Effector memory CD8-positive, alpha-beta T cell (primary cell): ENCODE data around the gene PAX2.

Experiments used
- ATAC-seq: fragments of 150-1000 bp; cut with Tn5 transposase; replicated peaks from 2 replicates; pipeline ENCODE4 v1.10.0; 2021; ENCODE audit warnings: mild to moderate bottlenecking, moderate library complexity
- DNase-seq, 3 experiments: peaks; one replicate each; pipeline ENCODE4 v3.0.0; 2021
- H3K27ac Mint-ChIP-seq, 2 donors: one replicate each; pipeline ENCODE4 v1.8.0; 2022; ENCODE audit warnings: mild to moderate bottlenecking in 2 of 2, mixed read lengths in 2 of 2, moderate library complexity in 2 of 2
- H3K27me3 Mint-ChIP-seq, 2 donors: one replicate each; pipeline ENCODE4 v1.8.0; 2022; ENCODE audit warnings: mixed read lengths in 2 of 2
- H3K36me3 Mint-ChIP-seq: one replicate; pipeline ENCODE4 v1.8.0; 2022; ENCODE audit warnings: mild to moderate bottlenecking, moderate library complexity, mixed read lengths; ENCODE audit not compliant: insufficient read depth
- H3K4me1 Mint-ChIP-seq, 2 donors: one replicate each; pipeline ENCODE4 v1.8.0; 2022; ENCODE audit warnings: low read depth in 2 of 2, mixed read lengths in 2 of 2
- H3K4me3 Mint-ChIP-seq, 2 donors: one replicate each; pipeline ENCODE4 v1.8.0; 2022; ENCODE audit warnings: mild to moderate bottlenecking in 2 of 2, mixed read lengths in 2 of 2, moderate library complexity in 2 of 2
- H3K9me3 Mint-ChIP-seq, 2 donors: one replicate each; pipeline ENCODE4 v1.8.0; 2022; ENCODE audit warnings: mixed read lengths in 2 of 2

Gene PAX2

DNA sequence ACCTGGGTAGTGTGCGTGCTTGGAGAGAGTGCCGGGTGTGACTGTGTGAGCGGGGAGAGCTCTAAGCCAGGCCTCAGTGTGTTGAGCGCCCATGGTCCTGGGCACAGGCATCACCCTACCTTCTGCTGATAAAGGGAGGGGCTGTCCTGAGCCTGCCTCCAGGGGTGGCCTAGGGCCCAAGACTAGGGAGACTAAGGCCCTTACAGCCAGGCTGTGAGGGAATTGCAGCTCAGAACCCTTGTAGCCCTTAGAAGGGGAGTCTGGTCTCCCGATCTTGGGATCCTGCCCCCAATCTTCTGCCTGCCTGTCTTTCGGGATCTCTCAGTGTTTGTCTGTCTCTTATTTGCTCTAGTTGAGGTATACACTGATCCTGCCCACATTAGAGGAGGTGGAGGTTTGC, 41.2 kb downstream of the PAX2 start:
- peaks cover 0 to 3% of the 10 kb centered on the region in 2 donors for H3K4me1 Mint-ChIP-seq
- no peaks in the 10 kb centered on the region for H3K36me3 Mint-ChIP-seq
- ATAC-seq (no peak), DNase-seq (no peak)
- H3K9me3 Mint-ChIP-seq: no peaks in the 10 kb centered on the region
- H3K4me3 Mint-ChIP-seq: no peak overlapping the region
- H3K27ac Mint-ChIP-seq: no peak overlapping the region
- H3K27me3 Mint-ChIP-seq: peaks cover 37 to 77% of the 10 kb centered on the region in 2 donors

DNA sequence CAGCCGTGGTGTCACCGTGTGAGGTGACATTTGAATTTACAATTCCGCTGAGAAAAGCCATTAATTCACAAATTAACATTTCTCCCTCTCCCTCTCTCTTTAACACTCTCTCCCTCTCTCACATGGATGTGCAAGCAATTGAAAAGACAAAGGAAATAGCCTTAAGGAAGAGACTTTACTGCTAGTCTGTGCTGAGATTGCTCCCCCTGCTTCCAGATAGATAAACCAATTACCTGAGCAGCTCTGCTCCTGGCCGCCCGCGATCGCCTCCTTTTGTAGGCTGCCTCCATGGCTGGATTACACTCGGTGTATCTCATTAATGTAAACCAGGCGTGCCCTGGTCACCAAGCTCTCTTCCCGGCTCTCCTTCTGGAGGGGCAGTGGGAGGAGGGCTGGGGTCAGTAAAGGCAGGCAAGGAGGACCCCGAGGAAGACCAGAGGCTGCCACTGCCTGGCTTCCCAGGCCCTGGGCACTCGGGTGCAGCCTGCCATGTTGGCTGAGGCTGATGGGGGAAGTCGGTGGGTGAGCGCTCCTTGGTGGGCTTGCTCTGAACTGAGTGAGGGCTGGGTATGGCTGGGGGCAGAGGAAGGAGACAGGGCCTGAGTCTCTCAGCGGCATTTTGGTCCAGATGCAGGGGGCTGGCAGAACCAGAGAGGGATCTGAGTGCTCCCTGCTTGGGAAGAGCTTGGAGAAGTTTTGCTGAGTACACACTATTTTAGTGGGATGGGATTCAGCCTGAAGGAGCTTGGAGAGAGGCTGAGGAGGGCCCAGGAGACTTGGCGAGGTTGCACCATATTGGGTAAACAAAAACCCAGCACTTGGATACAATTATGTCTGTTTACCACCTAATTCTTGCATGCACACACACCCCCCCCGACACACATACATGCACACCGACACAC, 42.9 kb downstream of the PAX2 start:
- Mint-ChIP-seq H3K27me3 (peaks cover 41 to 86% of the 10 kb centered on the region in 2 donors), H3K27ac (no peak overlapping the region), H3K36me3 (no peaks in the 10 kb centered on the region), H3K4me1 (peaks cover 0 to 3% of the 10 kb centered on the region in 2 donors), H3K9me3 (no peaks in the 10 kb centered on the region), H3K4me3 (no peak overlapping the region)
- no peak for ATAC-seq
- DNase-seq: no peak

DNA sequence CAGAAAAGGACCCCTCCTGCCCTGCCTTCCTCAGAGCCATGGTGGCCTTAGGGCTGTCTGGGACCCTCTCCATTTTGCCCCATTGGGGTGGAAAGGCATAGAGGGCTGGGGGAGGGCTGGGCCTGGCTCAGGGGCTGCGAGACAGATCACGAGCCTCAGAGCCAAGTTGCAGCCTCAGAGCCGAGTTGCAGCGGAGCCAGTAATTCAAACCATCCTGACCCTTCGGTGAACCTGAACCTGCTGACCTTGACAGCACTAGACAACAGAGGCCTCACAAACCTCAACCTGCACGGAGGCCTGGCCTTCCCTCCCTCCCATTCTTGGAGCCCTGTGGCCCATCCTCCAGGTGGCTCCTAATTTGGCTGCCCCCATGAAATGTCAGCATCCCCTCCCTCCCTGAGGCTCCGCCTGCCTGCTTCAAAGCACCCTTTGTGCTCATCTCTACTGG, 45.4 kb downstream of the PAX2 start:
- Mint-ChIP-seq H3K27ac (no peak overlapping the region), H3K27me3 (peaks cover 48 to 100% of the 10 kb centered on the region in 2 donors), H3K36me3 (no peaks in the 10 kb centered on the region), H3K4me3 (no peak overlapping the region), H3K9me3 (no peaks in the 10 kb centered on the region), H3K4me1 (peaks cover 0 to 3% of the 10 kb centered on the region in 2 donors)
- ATAC-seq (no peak), DNase-seq (no peak)

DNA sequence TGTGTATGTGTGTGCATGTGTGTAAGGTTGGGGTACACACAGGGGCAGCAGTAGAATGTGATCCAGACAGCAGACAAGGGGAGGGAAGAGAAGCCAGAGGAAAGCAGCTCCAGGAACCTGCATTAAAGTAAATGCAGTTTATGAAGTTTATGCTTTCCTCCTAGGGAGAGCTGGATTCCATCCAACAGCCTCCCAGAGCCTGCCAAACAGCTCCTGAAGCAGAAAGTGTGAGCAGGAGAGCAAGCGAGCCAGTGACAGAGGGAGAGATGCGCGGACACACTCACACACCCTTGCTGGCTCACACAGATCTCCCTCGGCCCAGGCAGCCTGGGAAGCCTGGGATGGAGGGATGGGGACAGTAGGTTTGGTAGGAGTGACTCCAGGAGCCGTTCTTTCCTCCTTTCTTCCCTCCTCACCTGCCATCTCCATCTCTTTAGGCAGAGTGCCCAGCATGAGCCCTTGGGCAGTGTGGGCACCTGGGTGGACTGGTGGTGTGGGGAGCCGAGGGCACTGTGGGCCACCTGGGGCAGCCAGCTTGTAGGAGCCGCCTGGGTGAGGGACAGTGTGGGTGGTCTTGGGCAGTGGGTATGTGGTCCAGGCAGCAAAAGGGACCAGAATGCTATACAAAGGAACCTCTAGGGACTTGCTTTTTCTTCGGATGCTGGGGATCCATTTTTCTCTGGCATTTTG, 46.1 kb downstream of the PAX2 start:
- DNase-seq: no peak
- H3K9me3 Mint-ChIP-seq: no peaks in the 10 kb centered on the region
- ATAC-seq: no peak
- peaks cover 46 to 100% of the 10 kb centered on the region in 2 donors for H3K27me3 Mint-ChIP-seq
- H3K36me3 Mint-ChIP-seq: no peaks in the 10 kb centered on the region
- no peak overlapping the region for H3K27ac Mint-ChIP-seq
- no peak overlapping the region for H3K4me3 Mint-ChIP-seq
- H3K4me1 Mint-ChIP-seq: peaks cover 0 to 3% of the 10 kb centered on the region in 2 donors

DNA sequence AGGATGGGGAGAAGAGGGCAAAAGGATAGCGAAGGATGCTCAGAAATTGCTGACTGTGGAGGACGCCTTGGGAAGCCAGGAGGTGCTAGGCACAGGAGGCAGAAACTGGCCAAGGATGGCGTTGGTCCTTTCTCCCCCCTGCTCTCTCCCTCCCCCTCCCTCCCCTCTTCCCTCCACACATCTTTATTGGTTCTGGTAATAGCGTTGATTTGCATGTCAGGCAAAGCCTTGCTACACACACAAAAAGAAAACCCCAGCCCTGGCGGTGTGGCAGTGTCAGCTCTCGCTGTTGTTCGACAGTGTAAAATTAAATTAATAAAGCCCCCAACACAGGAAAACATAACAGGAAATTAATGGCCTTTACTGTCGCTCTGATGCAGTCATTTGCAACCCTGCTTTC, 47.2 kb downstream of the PAX2 start:
- DNase-seq (no peak), ATAC-seq (no peak)
- H3K4me1 Mint-ChIP-seq: peaks cover 0 to under 1% of the 10 kb centered on the region in 2 donors
- no peak overlapping the region for H3K4me3 Mint-ChIP-seq
- no peak overlapping the region for H3K27ac Mint-ChIP-seq
- no peaks in the 10 kb centered on the region for H3K9me3 Mint-ChIP-seq
- H3K27me3 Mint-ChIP-seq: peaks cover 46 to 100% of the 10 kb centered on the region in 2 donors
- no peaks in the 10 kb centered on the region for H3K36me3 Mint-ChIP-seq

DNA sequence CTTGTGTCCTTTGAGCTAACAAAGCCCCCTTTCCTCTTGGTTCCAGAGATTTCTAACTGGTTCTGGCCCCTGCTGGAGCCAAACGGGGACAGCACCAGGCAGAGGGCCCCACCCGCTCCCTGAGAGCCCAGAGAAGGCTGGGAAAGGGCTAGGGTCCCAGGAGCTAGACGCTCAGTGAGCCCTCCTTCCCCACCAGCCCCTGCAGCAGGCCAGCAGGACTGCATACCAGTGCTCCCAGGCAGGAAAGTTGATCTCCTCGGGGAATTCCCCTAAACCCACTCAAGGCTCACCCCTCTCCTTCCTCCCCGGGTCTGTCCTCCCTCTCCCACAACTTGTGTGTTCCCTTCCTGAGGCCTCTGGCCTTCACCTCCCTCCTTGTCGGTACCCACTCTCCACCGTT, 47.7 kb downstream of the PAX2 start:
- no peak overlapping the region for H3K4me3 Mint-ChIP-seq
- H3K9me3 Mint-ChIP-seq: no peaks in the 10 kb centered on the region
- no peaks in the 10 kb centered on the region for H3K4me1 Mint-ChIP-seq
- peaks cover 44 to 99% of the 10 kb centered on the region in 2 donors for H3K27me3 Mint-ChIP-seq
- ATAC-seq (no peak), DNase-seq (no peak)
- H3K27ac Mint-ChIP-seq: no peak overlapping the region
- no peaks in the 10 kb centered on the region for H3K36me3 Mint-ChIP-seq

DNA sequence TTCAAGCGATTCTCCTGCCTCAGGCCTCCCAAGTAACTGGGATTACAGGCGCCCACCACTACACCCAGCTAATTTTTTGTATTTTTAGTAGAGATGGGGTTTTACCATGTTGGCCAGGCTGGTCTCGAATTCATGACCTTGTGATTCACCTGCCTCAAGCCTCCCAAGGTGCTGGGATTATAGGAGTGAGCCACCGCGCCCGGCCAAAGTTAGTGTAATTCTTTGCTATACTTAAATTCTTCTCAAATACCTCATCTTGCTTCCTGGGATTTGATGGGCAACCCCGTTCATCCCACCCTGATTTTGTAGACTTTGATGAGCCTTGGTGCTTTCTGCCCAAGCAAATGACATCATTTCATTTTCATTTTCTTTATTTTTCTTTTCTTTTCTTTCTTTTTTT, 54.5 kb downstream of the PAX2 start:
- ATAC-seq (no peak), DNase-seq (no peak)
- H3K27me3 Mint-ChIP-seq: peaks cover 66 to 94% of the 10 kb centered on the region in 2 donors
- H3K4me1 Mint-ChIP-seq: no peaks in the 10 kb centered on the region
- no peaks in the 10 kb centered on the region for H3K9me3 Mint-ChIP-seq
- H3K27ac Mint-ChIP-seq: no peak overlapping the region
- H3K36me3 Mint-ChIP-seq: no peaks in the 10 kb centered on the region
- no peak overlapping the region for H3K4me3 Mint-ChIP-seq

DNA sequence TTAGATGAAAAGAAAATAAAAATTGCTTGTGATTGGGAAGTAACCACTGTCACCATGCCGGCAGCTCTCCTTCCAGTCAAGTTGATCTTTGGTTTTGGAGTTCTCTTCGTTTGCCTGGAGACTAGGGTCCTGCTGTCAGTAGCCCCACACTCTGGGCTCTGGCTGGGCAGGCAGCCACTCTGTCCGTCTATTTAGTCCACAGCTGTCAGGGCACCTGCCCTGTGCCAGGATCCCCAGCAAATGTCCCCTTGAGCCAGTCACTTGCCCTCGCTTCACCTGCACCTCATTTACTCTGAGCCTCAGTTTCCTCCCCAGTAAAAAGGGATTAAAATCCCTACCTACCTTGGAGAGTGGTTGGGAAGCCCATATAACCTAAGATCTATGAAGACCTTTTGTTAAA, 55.5 kb downstream of the PAX2 start:
- DNase-seq: no peak
- ATAC-seq: no peak
- Mint-ChIP-seq H3K36me3 (no peaks in the 10 kb centered on the region), H3K9me3 (no peaks in the 10 kb centered on the region), H3K27ac (no peak overlapping the region), H3K4me3 (no peak overlapping the region), H3K27me3 (peaks cover 74 to 94% of the 10 kb centered on the region in 2 donors), H3K4me1 (no peaks in the 10 kb centered on the region)

DNA sequence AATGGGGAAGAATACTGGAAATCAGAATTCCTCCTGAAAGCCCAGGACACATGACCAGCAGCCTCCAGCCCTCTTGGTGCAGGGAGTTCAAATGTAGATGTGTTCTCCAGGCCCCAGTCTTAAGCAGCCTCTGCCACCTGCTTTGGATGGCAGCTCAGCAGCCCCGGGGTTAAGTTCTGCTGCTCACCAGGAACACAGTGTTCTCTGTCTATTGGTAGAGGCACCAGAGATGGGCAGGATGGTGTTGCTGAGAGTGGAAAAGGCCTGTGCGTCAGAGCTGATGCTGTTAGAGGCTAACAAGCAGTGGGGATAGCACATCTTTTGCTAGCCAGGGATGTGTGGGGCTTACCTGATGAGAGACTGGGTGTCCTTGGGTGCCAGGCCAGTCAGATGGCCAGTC, 56.8 kb downstream of the PAX2 start:
- no peaks in the 10 kb centered on the region for H3K36me3 Mint-ChIP-seq
- no peak overlapping the region for H3K27ac Mint-ChIP-seq
- no peaks in the 10 kb centered on the region for H3K9me3 Mint-ChIP-seq
- H3K4me1 Mint-ChIP-seq: no peaks in the 10 kb centered on the region
- ATAC-seq (no peak), DNase-seq (no peak)
- no peak overlapping the region for H3K4me3 Mint-ChIP-seq
- H3K27me3 Mint-ChIP-seq: peaks cover 75 to 94% of the 10 kb centered on the region in 2 donors

DNA sequence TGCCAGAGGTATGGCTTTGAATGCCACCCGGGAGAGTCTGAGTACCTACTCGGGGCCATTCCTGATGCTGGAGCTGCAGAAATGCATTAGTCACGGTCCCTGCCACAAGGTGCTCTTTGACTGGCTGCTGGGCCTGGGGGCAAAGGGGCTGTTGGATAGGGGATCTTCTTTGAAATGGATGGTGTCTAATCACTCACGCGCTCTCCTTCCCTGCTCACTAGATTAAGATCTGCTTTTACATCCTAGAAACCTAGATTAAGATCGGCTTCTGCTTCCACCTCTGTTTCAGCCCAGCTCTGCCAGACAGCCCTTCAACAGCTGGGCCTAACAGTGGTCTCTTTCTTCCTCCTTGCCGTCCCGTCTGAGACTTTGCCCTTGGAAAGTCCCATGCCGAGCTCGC, 57.2 kb downstream of the PAX2 start:
- Mint-ChIP-seq H3K27me3 (peaks cover 75 to 94% of the 10 kb centered on the region in 2 donors), H3K4me1 (no peaks in the 10 kb centered on the region), H3K27ac (no peak overlapping the region), H3K9me3 (no peaks in the 10 kb centered on the region), H3K36me3 (no peaks in the 10 kb centered on the region), H3K4me3 (no peak overlapping the region)
- ATAC-seq: no peak
- DNase-seq: no peak

DNA sequence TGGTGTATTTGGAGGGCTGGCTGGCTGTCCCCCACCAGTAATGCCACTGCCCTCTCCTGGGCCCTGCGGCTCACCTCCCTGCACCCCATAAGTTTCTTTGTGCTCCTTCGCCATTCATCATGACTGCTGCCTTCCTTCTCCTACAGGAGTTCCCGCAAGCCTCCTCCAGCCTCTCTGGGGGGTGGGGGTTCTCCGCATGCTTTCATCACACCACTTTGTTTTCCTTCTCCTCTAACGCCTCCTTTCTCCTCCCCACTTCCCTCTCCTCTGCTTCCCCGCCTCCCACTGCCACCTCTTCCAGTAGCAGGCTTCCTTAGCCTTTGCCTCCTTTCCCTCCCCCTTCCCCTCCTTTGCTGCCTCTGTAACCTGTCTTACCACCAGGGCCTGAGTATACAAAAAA, 58.1 kb downstream of the PAX2 start:
- H3K27me3 Mint-ChIP-seq: peaks cover 81 to 96% of the 10 kb centered on the region in 2 donors
- ATAC-seq: no peak
- DNase-seq: no peak
- no peaks in the 10 kb centered on the region for H3K4me1 Mint-ChIP-seq
- no peaks in the 10 kb centered on the region for H3K9me3 Mint-ChIP-seq
- no peak overlapping the region for H3K4me3 Mint-ChIP-seq
- no peak overlapping the region for H3K27ac Mint-ChIP-seq
- H3K36me3 Mint-ChIP-seq: no peaks in the 10 kb centered on the region

DNA sequence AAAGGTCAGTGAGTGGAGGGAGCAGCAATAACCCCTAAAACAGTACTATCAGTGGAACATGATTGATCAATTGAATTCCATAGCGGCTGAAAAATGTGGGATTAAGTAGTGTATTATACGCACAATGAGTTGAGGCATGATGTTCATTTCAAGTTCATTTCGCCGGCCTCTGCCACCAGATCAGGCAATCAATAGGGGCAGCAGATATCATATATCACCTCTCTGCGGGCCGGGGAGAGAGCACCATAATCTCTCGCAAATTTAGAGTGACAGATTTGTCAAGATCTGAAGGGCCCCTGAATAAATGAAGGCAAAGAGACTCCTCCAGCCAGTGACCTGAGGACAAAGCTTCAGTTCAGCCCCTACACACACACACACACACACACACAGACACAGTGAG, 58.5 kb downstream of the PAX2 start:
- no peaks in the 10 kb centered on the region for H3K36me3 Mint-ChIP-seq
- peaks cover 81 to 96% of the 10 kb centered on the region in 2 donors for H3K27me3 Mint-ChIP-seq
- no peak overlapping the region for H3K4me3 Mint-ChIP-seq
- DNase-seq: no peak
- H3K9me3 Mint-ChIP-seq: no peaks in the 10 kb centered on the region
- H3K4me1 Mint-ChIP-seq: no peaks in the 10 kb centered on the region
- ATAC-seq: no peak
- no peak overlapping the region for H3K27ac Mint-ChIP-seq

DNA sequence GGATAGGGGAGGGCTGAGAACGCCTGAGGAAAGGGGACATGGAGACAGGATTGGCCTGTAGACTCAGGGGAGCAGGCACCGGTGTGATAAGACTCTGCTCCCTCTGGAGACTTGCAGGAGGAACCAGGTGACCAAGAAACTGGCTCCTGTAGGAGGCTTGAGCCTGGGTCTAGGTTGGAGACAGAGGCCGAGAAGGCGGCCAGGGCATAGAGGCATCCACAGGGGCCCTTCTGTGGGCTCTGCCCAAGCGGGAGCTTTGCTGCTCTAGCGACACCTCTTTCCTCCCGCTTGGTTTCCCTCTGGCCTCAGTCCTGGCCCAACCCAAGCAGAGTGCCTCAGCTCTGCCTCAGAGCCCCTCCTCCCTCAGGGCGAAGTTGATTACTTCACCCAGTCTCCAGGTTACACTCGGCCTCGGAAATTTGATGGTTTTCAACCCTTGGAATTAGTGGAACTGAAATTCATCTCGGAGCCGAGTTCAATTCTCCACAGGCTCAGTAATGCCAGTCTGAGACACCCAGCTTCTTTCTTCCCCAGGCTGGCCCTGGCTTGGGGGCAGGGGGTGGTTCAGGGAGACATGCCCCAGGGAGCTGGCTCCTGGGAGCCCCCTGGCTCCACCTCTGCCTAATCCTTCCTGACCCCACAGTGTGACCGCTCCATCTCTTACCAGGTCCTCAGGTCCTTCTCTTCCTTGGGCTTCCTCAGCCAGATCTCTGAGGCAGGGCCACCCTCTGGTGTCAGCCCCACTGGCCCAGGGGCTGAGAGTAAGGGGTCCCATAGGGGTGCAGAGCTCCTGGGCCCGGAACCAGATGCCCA, 60.4 kb downstream of the PAX2 start:
- Mint-ChIP-seq H3K27me3 (peaks cover 88 to 99% of the 10 kb centered on the region in 2 donors), H3K9me3 (no peaks in the 10 kb centered on the region), H3K4me1 (no peaks in the 10 kb centered on the region), H3K4me3 (no peak overlapping the region), H3K36me3 (no peaks in the 10 kb centered on the region), H3K27ac (no peak overlapping the region)
- no peak for ATAC-seq
- no peak for DNase-seq
